Esophagus muscularis mucosa (tissue), 4 donors: ENCODE data around the gene TBCD. TPM values are rescaled to one million over a fixed set of nuclear protein-coding genes. Genes with fewer than 3 reads are reported as not detected.

Source experiments
- DNase-seq: peaks from one replicate; pipeline ENCODE4 v3.0.0-alpha.2; 2017; ENCODE audit errors: extremely low spot score
- H3K27ac ChIP-seq, 4 donors: fragments of 200-600 bp; sonication (generic); replicated peaks in 1 of 4; 1 replicate in 3 of 4; 2 replicates in 1 of 4; pipeline ENCODE4 v1.5.1; 2016 to 2019; ENCODE audit warnings: mild to moderate bottlenecking in 1 of 4
- H3K27me3 ChIP-seq, 4 donors: fragments of 200-600 bp; sonication (generic); one replicate each; pipeline versions ENCODE4 v1.5.1 to v1.6.0; 2016 to 2019
- H3K36me3 ChIP-seq, 4 donors: fragments of 200-600 bp; sonication (generic); one replicate each; pipeline ENCODE4 v1.5.1; 2016 to 2019
- H3K4me1 ChIP-seq, 4 donors: fragments of 200-600 bp; sonication (generic); one replicate each; pipeline ENCODE4 v1.5.1; 2016 to 2019
- H3K4me3 ChIP-seq, 4 donors: fragments of 200-600 bp; sonication (generic); 1 replicate in 2 of 4; 2 replicates in 2 of 4; pipeline ENCODE4 v1.5.1; 2016 to 2019; ENCODE audit warnings: mild to moderate bottlenecking in 4 of 4, moderate library complexity in 1 of 4
- H3K9me3 ChIP-seq, 4 donors: fragments of 200-600 bp; sonication (generic); 1 replicate in 3 of 4; 2 replicates in 1 of 4; pipeline ENCODE4 v1.5.1; 2016 to 2019
- EP300 ChIP-seq: sonication (generic); formaldehyde crosslinking; IDR thresholded peaks from one replicate; pipeline ENCODE4 v1.6.1; 2017; ENCODE audit warnings: antibody characterized with exemption
- POLR2A ChIP-seq: fragments of 450-650 bp; IDR thresholded peaks from one replicate; pipeline ENCODE4 v1.6.1; 2017; ENCODE audit warnings: antibody characterized with exemption, moderate library complexity, mild to moderate bottlenecking, low read depth
- POLR2AphosphoS5 ChIP-seq, 2 donors: sonication (generic); formaldehyde crosslinking; IDR thresholded peaks; one replicate each; pipeline ENCODE4 v1.6.1; 2017; ENCODE audit warnings: antibody characterized with exemption in 2 of 2
- WGBS: methylation state at CpG from one replicate; pipeline ENCODE4 v1.1.5; 2018; 5-methylcytosine and 5-hydroxymethylcytosine counted together
- intact Hi-C: fragments of 100-400 bp; cut with DNase I; formaldehyde crosslinking; loops from one replicate; pipeline ENCODE4 v1.15.1; 2023
- total RNA-seq, 4 donors: library from RNA; depleted of rRNA; stranded (reverse); fragments of >200 nt; gene quantifications; one replicate each; pipeline versions ENCODE4 v1.1.0 to v1.2.1, GENCODE V29; 2016
- TF ChIP-seq, protein P1 (sequence below), 3 experiments: fragments of 200-600 bp in 2 of 3; fragments of 450-650 bp in 1 of 3; sonication (generic) in 2 of 3; IDR thresholded peaks; one replicate each; pipeline ENCODE4 v1.5.1; 2017 to 2019; ENCODE audit warnings: antibody characterized with exemption in 3 of 3, mild to moderate bottlenecking in 2 of 3, moderate library complexity in 1 of 3

TBCD gene
- total RNA-seq, 4 donors from 2014 or later = 38.1 to 56.7 (median 53.6) TPM

DNA sequence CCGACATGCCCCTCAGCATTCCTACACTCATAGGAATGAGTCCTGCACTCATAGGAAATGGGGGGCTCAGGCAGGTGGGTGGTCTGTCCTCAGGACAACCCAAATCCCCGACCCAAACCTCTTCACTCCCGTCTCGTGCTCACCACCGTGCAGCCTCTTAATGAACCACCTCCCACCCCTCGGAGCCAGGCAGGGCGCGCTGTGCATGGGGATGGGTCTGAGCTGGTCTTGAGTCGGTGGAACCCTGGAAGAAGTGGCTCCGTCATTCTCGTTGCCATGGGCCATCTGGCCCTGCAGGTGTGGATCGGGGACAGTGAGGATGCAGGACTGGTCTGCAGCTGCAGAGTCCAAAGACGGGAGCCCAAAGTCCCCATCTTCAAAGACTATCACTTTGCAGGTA is 47.0 kb upstream of the TBCD start:
- WGBS = 74% methylated on average over 10 of the region's 13 CpGs
- intact Hi-C loops = no loop called here
- DNase-seq = no peak

GRCh38 chr17:82705756-82706155 is 46.1 kb upstream of the TBCD start:
- intact Hi-C loops = no loop called here
- H3K9me3 ChIP-seq = no peaks in the 10 kb centered on the region
- 93% methylated on average over 14 of the region's 18 CpGs for WGBS

More for the DNA sequence above, 47.0 kb upstream of the TBCD start:
- TF ChIP-seq POLR2A (no peak), EP300 (no peak), POLR2AphosphoS5 (IDR thresholded peaks at IDR 0.05) (no peak)
- TF ChIP-seq, protein P1, sequence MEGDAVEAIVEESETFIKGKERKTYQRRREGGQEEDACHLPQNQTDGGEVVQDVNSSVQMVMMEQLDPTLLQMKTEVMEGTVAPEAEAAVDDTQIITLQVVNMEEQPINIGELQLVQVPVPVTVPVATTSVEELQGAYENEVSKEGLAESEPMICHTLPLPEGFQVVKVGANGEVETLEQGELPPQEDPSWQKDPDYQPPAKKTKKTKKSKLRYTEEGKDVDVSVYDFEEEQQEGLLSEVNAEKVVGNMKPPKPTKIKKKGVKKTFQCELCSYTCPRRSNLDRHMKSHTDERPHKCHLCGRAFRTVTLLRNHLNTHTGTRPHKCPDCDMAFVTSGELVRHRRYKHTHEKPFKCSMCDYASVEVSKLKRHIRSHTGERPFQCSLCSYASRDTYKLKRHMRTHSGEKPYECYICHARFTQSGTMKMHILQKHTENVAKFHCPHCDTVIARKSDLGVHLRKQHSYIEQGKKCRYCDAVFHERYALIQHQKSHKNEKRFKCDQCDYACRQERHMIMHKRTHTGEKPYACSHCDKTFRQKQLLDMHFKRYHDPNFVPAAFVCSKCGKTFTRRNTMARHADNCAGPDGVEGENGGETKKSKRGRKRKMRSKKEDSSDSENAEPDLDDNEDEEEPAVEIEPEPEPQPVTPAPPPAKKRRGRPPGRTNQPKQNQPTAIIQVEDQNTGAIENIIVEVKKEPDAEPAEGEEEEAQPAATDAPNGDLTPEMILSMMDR (IDR thresholded peaks at IDR 0.05) = no peak
- H3K4me1 ChIP-seq = peaks cover 0 to 14% (median 6%) of the 10 kb centered on the region in 4 donors
- H3K9me3 ChIP-seq = no peaks in the 10 kb centered on the region
- H3K4me3 ChIP-seq = no peak overlapping the region
- no peak overlapping the region for H3K27ac ChIP-seq
- no peaks in the 10 kb centered on the region for H3K36me3 ChIP-seq
- H3K27me3 ChIP-seq = no peaks in the 10 kb centered on the region

DNA sequence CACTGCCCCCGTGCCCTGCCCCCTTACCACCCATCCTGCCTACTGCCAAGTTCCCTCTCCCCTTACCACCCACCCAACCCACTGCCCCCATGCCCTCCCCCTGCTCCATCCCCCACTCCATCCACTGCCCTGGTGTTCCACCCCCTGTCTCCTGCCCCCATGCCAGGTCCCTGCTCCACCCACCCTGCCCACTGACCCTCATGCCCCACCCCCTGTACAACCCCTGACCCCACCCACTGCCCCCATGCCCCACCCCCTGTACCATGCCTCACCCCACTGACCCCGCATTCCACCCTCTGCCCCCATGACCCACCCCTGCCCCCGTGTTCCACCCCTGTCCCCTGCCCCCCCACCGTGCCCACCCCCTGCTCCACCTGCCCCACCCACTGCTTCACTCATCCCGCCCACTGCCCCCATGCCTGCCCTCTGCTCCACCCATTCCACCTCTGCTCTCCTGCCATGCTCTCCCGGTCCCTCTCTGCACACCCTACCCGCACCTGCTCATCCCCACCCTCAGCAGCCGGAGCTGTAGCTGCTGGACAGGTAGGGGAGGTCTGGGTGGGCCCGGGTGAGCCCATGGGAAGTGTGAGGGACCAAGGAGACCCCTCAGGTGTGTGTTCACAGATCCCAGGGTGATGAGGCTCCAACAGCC is 42.7 kb upstream of the TBCD start:
- no peak for DNase-seq
- WGBS = 71% methylated on average over 6 of the region's 9 CpGs
- no peaks in the 10 kb centered on the region for H3K9me3 ChIP-seq

More at GRCh38 chr17:82705756-82706155, 46.1 kb upstream of the TBCD start:
- H3K36me3 ChIP-seq = no peaks in the 10 kb centered on the region
- H3K27ac ChIP-seq = no peak overlapping the region
- H3K4me3 ChIP-seq = no peak overlapping the region
- TF ChIP-seq POLR2AphosphoS5 (IDR thresholded peaks at IDR 0.05) (no peak), POLR2A (no peak), EP300 (no peak)
- TF ChIP-seq, protein P1 (IDR thresholded peaks at IDR 0.05) = no peak
- H3K27me3 ChIP-seq = no peaks in the 10 kb centered on the region
- DNase-seq = no peak
- peaks cover 0 to 14% (median 5%) of the 10 kb centered on the region in 4 donors for H3K4me1 ChIP-seq

DNA sequence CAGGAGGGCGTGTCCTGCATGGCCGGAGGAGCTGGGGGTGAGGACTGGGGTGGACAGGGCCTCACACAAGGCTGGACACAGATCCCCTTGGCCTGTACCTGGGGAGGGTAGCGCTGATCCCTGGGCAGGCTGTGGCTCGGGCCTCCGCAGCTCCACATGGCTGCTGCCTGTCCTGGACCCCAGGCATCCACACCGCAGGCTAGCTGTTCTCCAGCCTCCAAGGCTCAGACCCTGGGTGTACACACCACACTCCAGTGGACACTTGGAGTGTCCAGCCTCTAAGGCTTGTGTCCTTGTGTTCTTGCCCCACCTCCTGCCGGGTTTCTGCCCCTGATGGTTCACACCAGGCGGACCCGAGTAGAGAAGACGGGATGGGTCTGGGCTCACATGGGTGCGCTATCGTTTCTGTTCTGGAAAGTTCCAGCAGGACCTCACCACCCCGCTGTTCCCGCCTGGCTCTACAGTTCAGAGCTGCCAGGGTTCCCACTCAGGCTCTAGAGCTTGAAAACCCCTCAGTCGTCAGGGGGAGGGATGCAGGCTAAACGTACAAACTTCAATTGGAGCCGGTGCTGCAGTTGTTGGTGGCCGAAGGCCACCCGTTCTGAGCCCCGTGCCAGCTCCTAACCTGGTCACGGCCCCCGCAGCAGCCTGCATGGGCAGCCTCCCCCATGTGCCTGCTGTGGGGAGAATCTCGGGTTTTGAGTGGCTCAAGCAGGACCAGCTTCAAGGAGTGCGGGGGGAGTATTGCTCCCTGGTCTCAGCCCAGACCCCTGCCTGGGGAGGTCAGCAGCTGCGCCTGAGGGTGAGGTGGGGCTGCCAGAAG is 42.0 kb upstream of the TBCD start:
- H3K27me3 ChIP-seq = no peaks in the 10 kb centered on the region
- TF ChIP-seq POLR2A (no peak), POLR2AphosphoS5 (IDR thresholded peaks at IDR 0.05) (no peak), EP300 (no peak)
- TF ChIP-seq, protein P1 (IDR thresholded peaks at IDR 0.05) = no peak
- H3K9me3 ChIP-seq = no peaks in the 10 kb centered on the region
- WGBS = 87% methylated on average over 13 of the region's 25 CpGs
- intact Hi-C loops = no loop called here
- H3K4me3 ChIP-seq = no peak overlapping the region
- H3K27ac ChIP-seq = no peak overlapping the region
- DNase-seq = no peak
- H3K4me1 ChIP-seq = peaks cover 0 to 10% (median 4%) of the 10 kb centered on the region in 4 donors
- no peaks in the 10 kb centered on the region for H3K36me3 ChIP-seq

More for the DNA sequence above, 42.7 kb upstream of the TBCD start:
- H3K4me1 ChIP-seq = peaks cover 0 to 10% (median 4%) of the 10 kb centered on the region in 4 donors
- no peaks in the 10 kb centered on the region for H3K36me3 ChIP-seq
- TF ChIP-seq POLR2A = no peak
- TF ChIP-seq, protein P1 (IDR thresholded peaks at IDR 0.05) = no peak
- no peak for TF ChIP-seq EP300
- TF ChIP-seq POLR2AphosphoS5 (IDR thresholded peaks at IDR 0.05) = no peak
- H3K4me3 ChIP-seq = no peak overlapping the region
- no peaks in the 10 kb centered on the region for H3K27me3 ChIP-seq
- no peak overlapping the region for H3K27ac ChIP-seq
- intact Hi-C loops = no loop called here
